Stimulated activated CD8-positive, alpha-beta memory T cell treated with anti-CD3 and anti-CD28 coated beads, Interleukin-4, amount 100 ng/mL, for 24 hours (primary cell): ENCODE measurements around the gene CD46.

ENCODE experiments used
- DNase-seq: peaks from one replicate; pipeline ENCODE4 v3.0.0-alpha.2; 2020; ENCODE audit warnings: low read depth

CD46 gene

DNA sequence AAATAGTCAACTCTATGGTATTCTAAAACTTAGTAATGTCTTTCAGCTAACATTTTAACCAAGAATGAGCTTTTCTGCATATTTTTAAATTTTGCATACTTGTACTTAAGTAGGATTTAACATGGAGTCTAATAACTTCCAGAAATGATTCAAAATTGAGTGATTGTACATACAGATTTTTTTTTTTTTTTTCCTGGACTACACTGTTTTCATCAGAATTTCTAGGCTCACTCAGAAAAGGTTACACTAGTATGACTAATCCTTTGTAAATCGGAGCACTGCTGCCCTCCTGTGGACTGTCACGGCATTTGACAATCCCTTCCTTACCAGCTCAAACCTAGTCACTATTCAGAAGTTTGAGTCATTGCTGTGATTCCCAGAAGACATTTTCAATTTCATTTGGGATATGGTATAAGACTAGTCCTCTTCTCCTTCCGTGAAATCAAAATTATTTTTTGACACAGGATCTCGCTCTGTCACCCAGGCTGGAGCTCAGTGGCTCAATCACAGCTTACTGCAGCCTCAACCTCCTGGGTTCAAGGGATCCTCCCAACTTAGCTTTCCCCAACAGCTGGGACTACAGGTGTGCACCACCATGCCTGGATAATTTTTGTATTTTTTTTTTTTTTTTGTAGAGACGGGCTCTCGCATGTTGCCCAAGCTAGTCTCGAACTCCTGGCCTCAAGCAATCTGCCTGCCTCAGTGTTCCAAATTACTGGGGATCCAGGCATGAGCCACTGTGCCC is 45.5 kb downstream of the CD46 start:
- peak; percentile 70 for DNase-seq

DNA sequence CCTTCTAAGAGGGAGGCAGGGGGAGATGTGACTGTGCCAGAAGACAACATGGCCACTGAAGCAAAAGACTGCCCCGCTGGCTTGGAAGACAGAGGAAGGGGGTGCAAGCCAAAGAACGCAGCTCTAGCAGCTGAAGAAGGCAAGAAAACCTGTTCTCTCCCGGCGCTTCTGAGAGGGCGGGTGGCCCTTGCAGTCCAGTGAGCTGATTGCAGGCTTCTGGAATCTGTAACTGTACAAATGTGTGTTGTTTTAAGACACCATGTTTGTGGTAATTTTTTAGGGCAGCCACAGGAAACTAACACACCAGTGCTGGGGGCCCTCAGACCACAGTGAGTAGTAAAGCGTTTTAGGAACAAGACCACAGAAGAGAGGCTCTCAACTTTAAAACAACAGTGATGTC is 47.0 kb downstream of the CD46 start:
- DNase-seq: no peak

DNA sequence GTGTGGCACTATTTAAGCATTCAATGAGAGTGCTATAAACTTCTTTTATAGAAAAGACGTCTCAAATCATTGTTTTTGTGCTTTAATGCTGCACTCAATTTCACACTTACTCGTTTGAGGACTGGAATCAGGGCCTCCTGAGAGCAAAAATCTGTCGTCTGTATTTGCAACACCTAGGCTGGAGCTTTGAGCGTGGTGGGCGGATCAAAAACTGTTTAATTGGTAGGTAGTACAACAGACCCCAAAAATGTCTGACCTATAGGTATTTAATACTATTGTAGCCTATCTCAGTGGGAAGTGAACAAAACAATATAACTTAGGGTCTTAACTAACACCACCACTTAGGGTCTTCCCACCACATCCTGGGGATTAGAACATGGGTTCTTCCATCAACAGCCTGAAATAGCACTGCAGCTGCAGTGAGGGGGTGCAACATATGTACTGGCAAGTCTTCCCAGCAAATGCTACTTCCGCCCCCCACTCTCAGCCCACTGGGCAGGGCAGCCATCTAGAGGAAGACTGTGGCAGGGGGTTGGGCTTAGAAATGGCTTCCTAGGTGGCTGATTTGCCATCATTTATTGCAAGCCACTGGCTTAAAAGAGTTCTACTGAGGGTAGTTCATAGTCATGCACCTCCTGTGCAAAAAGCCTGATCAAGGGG is 48.3 kb downstream of the CD46 start:
- no peak for DNase-seq

DNA sequence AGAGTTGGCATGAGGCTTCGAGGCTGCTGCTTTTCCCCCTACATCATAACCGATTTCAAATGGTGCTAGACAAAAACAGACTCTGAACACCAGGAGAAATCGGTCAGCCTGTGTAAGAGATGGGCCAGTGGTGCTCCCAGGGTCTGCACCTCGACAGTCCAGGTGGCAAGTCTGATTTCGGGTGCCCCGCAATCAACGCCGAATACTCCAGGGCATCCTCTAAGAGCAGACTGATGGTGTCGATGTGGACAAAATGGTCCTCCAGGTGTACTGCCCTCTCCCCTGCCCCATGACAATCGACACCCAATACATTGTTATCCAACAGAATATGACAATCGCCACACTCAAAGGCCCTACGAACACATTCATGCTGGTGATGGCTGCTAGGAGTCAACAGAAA is 50.0 kb downstream of the CD46 start:
- DNase-seq: no peak

DNA sequence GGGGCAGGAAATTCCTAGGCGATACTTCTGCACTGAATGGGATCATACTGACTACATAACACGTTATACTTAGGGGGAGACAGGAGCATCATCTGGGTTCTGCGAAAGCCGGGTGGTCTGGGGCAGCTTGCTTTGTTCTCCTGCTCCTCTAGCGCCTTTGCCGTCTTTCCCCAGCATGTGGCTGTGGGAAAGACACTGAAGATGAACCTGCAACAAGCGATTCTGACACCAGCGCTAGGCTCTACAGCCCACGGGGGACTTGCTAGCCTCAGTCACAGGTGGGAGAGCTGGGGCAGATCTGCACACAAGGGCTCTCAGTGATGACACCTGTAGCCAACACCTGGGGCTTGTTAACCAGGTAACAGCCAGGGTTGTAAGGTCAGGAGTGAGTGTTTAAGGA is 51.8 kb downstream of the CD46 start:
- DNase-seq: no peak

DNA sequence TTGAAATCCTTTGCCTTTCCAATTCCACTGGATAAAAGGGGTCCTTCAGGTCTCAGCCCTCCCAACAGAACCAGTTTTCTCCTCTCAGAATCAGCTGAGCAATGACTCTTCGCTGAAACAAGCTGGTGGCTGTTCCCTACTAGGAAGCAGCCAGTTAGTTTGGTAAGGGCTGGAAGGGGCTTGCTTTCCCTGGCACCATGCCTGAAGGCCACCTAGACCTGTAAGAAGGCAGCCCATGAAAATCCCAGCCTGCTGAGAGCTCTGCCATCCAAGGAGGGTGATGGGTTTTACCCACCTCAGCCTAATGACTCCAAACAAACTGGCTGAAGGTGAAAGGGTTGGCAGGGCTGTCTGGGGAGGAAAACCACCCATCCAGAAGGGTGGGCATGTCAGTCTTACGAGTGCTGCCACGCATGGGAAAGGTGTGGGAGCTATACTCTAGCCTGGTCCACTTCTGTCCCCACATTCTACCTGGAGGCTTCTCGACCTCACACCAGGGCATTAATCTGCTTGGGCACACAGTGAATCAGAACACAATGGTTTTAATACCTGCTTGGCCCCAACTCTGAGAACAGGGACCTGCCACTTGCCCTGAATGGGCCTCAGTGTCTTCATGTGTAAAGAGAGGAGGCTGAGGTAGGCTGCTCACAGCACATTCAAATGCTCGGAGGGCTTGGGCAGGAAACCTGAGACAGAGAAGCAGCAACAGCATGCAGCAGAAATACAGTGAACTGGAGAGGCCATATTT is 53.0 kb downstream of the CD46 start:
- no peak for DNase-seq

DNA sequence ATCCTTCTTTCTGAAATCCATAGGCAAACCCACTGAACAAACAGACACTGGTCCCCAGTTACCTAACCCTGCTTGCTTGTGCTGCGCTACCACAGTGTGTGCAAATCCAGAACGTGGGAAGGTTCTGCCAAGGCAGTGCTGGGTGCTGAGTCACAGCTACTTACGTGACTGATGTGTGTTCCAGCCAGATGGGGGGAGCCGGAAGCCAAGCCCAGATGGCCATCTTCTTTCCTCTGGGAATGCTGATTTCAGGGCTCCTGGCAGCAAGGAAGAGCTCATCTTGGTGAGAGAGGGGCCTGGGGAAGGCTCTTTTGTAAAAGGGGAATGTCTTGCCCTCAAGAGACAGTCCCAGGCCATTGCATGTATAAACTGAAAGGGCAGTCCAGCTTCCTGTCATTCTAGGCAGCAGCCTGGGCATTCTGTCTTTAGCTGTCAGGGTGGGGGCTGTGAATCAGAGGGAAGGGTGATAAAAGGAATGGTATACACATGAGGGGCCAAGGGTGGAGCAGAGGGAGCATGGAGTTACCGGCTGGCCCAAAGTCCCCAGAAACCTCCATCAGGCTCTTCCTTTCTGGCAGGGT is 54.1 kb downstream of the CD46 start:
- no peak for DNase-seq

DNA sequence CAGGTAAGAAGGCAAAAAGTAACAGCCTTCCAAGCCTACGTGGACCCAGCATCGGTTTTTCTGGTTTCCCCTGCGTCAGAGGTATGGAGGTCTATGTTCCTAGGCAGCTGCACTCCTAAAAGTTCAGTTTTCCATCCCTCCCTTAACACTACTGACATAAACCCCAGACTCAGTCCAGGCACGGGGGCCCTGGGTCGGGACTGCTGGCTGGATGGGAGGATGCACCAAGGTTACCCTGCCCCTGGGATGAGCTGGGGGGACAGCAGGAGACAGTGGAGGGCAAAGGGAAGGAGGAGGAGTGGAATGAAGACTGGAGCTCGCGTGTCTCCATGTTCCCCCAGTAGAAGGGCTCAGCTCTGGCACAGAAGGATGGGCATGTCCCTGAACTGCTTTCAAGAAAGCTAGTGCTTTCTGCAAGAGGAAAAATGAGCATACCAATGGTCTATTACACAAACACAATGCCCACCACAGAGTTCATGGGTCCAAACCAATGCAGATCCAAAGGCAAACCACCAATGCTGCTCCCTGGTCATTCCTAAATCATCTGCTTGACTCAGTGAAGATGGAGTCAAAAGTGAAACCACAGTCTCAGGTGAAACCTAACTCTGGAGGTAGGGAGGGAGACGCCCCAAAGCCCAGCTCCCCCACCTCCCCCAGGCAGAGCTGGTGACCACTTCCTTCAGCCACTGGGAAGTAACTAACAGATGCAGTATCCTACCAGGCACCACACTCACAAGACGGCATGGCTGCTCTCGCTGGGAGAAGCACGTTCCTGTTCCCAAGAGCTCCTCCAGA is 54.9 kb downstream of the CD46 start:
- no peak for DNase-seq

DNA sequence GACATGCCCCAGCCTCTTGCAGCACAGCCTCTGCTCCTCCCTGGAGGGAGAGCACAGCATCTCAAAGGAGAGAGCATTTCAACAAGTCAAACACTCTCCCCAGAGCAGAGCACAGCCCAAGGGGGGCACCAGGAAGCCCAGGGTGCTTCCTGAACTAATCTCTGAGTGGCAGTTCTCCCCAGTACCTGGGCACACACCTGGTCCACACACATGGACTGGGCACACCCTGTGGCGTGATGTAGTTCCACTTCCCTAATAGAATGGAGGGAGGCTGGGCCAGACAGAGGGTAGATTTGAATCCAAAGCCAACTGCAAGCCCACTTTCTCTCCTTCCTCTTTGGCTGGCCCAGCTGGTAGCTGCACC is 55.5 kb downstream of the CD46 start:
- no peak for DNase-seq

DNA sequence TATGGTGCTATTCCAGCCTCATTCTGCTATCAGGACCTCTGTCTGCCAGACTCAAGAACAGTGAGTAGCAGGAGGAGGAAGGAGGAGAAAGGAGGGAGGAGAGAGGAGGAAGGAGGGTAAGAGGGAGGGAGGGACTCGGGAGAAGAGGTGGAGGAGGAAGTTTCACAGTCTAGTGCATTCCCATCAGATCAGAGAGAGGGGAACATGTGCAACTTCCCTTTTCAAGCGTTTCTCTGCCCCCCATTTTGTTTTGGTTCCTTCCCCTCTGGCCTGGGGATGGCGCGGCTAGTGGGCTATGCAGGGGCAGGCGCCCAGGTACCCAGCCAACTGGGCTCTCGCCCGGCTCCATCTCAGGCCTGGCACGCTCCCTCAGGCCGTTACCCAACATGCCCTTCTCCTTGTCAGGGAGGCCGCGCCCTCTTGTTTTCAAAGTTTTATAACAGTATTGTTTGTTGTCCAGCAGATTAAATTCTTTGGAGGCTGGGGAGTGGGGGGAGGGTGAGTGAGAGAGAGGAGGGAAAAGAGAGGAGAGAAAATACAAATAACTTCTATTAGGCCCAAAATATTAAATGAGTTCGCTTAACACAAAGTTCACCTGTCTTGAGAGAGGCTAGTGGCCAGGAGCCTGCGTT is 56.0 kb downstream of the CD46 start:
- no peak for DNase-seq

DNA sequence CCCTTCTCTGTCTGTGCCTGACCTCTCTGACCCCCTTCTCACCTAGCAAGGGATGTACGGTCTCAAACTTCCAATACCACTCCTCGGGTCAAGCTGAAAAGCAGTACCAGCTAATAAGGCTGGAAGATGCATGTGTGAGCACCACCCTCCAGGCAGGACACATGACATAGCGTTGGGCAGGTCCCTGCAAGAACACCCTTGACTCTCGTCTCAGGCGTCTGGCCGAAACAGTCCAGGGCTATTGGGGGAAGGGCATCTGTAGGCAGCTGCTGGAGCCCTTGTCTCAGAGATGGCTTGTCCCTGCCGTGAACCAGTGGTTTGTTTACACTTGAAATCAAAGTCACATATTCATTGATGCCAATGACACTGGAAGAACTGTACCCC is 56.5 kb downstream of the CD46 start:
- DNase-seq: no peak

DNA sequence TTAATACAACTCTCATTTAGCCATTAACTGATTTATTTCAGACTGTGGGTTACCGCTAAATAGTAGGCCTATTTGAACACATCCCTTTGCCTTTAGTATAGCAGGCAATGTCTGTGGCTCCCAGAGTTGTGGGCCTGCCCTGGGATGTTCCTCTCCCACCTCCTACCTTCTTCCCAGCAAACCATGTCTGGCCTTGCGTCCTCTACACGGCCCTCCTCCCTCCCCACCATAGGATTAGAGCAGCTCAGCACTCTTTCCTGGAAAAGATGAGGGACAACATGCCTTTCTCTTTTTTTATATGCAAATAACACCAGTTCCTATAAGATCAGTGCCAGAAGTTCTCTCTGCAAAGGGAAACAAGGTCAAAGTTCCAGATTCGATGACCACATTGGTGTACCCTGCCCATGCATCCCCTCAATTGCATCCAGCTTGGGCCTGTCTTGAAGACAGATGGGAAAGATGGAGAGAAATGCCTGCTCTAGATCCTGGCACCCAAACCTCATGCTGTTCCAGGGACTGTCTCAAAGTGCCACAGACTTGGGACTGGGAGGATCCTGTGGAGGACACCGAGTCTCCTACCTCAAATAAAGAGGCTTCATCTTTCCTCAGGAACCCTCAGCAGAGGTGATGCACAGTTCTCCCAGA is 57.2 kb downstream of the CD46 start:
- no peak for DNase-seq

DNA sequence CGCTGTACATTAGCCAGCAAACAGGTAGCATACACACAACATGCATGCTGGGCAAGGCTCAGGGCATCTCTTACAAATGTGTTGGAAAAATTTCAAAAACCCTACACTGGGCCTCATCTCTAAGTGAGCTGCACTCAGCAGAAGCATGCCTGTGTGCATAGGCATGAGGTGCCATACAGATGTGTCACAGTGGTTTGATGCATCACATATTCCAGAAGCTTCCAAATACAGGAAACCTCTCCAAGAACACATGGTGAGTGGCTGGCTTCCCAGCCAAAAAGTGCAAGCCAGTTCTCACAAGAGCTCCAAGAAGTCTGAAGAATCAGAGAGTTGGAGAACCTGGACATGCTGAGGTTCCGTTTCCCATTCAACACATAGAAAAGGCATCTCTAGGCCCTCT is 58.3 kb downstream of the CD46 start:
- no peak for DNase-seq

DNA sequence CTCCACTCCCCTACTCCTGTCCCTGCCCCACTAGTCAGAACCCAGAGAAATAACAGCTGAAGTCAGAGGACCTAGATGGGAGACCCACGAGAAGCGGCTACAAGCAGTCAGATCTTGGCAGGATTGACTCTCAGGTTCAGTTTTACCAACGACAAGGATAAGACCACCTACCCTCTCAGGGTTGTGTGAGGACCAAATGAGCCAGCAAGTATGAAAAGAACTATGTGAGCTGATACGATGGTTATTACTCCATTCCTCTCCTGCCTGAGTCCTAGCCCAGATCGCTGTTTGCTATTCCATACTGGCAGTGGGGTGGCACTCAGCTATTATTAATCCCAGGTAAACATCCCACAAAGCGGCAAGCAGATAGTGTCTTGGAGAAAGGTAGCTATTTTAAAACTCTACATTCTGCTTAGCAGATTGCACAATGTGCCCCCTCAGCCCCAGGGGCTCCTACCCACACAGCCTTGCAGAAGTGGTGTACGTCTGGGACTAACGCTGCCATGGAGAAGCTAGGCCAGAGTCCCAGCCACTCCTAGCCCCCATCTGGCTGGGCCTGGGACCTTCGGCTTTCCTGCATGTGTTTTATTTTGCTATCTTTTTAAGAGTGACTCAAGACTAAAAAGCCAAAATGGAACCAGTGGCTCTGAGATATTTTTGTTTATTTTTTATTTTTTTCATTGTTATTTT is 58.9 kb downstream of the CD46 start:
- DNase-seq: no peak

DNA sequence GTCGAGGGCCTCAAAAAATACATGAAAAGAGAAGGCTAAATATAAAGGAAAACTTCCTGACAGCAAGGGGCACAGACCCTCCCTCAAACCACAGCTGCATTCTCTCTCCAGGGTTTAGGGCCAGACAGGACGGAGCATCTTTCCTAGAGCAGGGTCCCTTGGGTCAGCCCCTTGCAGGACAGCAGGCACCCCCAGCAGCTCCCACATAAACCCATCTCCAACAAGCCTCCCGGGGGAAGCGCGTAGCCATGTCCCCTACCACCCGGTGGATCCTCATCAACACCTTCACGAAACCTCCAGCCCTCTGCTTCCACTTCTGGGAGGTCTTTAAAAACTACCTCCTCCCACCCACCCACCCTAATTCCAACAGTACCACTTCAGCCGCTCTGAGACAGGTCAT is 59.5 kb downstream of the CD46 start:
- DNase-seq: no peak

DNA sequence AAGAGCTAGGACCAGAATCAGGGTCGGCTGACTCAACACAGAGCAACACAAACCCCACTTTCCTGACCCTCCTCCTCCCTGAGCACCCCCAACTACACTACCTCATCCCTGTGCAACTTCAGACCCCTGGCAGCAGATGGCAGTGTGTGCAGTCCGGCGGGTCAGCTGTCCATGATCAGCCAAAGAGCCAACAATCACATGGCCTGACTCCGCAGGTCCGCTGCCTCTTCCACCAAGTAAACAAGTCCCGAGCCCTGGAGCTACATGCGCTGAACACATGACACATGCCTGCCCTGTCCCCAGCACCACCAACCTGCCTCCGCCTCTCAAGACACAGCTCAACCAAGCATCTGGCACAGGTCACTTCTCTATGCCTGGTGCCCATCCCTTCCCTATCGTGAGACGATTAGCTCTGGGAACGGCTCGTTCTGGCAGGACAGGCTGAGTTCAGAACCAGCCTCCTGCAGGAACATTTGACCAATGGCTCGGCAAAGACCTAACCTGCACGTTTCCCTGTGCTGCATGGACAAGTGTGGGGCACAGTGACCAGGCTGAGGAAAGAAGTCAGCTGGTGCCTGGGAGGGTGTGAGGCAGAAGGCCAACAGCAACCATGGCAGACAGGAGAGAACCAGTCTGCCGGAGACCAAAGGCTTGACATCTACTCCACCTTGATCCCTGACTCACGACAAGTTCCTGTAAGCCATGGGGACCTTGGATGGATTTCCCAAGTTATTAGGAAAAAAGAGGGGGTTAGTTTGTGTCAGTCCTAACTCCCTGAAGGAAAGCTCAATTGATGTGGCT is 60.3 kb downstream of the CD46 start:
- DNase-seq: no peak

DNA sequence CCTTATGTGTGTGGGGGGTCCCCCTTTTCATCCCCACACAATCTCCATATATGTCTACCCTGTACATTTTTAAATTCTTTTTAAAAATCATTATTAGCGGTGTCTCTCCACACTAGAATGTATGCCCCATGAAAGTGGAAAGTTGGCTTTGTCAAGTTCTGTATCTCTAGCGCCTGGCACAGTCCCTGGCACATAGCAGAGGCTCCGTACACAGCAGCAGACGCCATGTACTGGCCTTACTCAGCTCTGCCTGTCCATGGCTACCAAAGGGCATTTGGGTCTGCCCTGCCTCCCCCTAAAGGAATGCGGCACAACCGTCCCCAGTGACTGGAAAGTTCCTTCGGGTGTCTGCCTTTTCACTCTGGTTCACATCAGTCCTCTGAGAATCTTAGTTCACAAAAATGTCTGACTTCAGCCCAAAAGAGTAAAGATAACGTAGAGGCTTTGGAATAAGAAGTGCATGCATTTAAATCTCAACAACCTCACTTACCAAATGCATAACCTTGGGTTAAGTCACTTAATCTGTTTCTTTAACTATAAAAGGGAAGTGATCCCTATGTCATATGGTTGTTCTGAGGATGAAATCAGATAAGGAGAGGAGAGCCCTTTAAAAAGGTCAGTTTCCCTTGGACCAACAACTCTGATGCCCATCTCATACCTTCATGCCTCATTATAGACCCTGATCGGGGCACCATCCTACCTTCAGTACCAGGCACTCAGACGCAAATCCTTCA is 61.1 kb downstream of the CD46 start:
- DNase-seq: no peak

DNA sequence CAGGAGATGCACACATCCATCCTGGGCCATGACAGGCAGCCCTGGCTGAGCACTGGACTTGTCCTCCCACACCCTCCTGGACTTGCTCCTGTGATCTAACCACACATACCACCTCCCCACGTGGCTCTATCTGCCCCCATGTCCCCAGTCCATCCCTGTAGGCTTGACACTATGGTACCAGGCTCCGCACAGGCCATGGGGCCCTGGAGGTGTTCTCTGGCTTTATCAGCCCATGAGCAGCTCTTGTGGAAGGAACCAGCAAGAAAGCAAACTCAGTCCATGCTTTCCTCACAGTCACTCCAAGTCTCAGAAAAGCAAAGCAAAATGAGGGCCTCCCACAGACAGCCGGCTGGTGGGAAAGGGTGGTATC is 61.6 kb downstream of the CD46 start:
- no peak for DNase-seq

DNA sequence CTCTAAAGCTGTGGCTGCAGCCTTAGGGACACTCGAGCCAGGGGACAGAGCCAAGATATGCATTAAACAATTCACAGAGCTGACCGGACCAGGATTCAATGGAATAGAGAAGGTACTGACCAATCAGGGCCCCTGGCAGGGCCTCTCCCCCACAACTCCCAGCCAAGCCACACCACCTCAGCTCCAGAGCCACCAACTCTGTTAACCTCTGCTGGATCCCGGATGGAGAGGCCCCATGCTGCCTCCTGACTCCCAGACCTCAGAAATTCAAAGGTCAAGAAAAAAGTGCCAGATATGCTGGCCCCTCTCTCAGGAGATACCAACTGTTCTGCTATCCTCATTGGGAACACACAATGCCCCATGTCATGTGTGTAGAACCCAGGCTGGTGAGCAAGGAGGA is 62.1 kb downstream of the CD46 start:
- no peak for DNase-seq
